ENCODE results near the gene FN3K. TPM values are rescaled to one million over a fixed set of nuclear protein-coding genes. Genes with fewer than 3 reads are reported as not detected.

The FN3K gene
- total and polyA plus RNA-seq, 2 of the 4 experiments (the other 2 are of a cell fraction), result 0.90 to 2.9 TPM

- H2BK15ac ChIP-seq (ENCODE audit: low read depth, low read length), result no peak overlapping the region
- peaks cover 17% of the 10 kb centered on the region; the same call in 1 of the 2 replicates for H3K27me3 ChIP-seq (ENCODE audit: control insufficient read depth, insufficient read depth, low read length)
- H4K8ac ChIP-seq (ENCODE audit: low read depth in 2 of 2, low read length in 2 of 2), result no peak overlapping the region
- no peaks in the 10 kb centered on the region for H3K4me1 ChIP-seq (ENCODE audit: control insufficient read depth, insufficient read depth, low read length)
- no peak overlapping the region for H3K56ac ChIP-seq (ENCODE audit: extremely low read depth, insufficient read depth, low read length)
- dilution Hi-C loops (cut with HindIII; ENCODE audit: low sequenced_read_pairs, unreplicated experiment) (no loop called here), intact Hi-C loops (cut with micrococcal nuclease) (no loop called here), in situ Hi-C loops (cut with MboI; ENCODE audit: low sequenced_read_pairs) (no loop called here)
- H2BK120ac ChIP-seq (ENCODE audit: low read depth, low read length), result no peak overlapping the region
- no peak overlapping the region for H2AK9ac ChIP-seq (replicated peaks; ENCODE audit: low read depth, low read length, poor library complexity)
- H4K20me1 ChIP-seq (ENCODE audit: insufficient read depth, low read length), result no peaks in the 10 kb centered on the region
- no peak for TF ChIP-seq MAZ (IDR thresholded peaks at IDR 0.05; ENCODE audit: borderline replicate concordance, low read depth, low read length)
- ATAC-seq (ENCODE audit: low read depth) (no peak), DNase-seq (no peak)
- H3K18ac ChIP-seq (ENCODE audit: low read depth, low read length), result no peak overlapping the region
- H3K79me1 ChIP-seq (ENCODE audit: low read depth in 1 of 2, low read length in 2 of 2), result no peaks in the 10 kb centered on the region
- no peak overlapping the region for H2BK5ac ChIP-seq (ENCODE audit: low read depth, low read length, poor library complexity, severe bottlenecking)
- no peak overlapping the region for H3K27ac ChIP-seq (ENCODE audit: insufficient read depth, low read length)
- H3K23ac ChIP-seq (ENCODE audit: low read depth, low read length), result no peak overlapping the region
- H3K14ac ChIP-seq (replicated peaks; ENCODE audit: low read depth, low read length), result no peak overlapping the region
- BruUV-seq (replicated peaks), result no TSS peak
- H2AK5ac ChIP-seq (ENCODE audit: low read depth, low read length), result no peak overlapping the region
- H3K9me3 ChIP-seq (ENCODE audit: control insufficient read depth, insufficient read depth, low read length), result no peaks in the 10 kb centered on the region
- H3K9me1 ChIP-seq (ENCODE audit: insufficient read depth, low read length), result no peaks in the 10 kb centered on the region
- no peak overlapping the region for H3K9ac ChIP-seq (ENCODE audit: low read depth, low read length)
- H3K36me3 ChIP-seq (ENCODE audit: control insufficient read depth, insufficient read depth, low read length), result no peaks in the 10 kb centered on the region
- ChIA-PET CTCF (no interaction called here), POLR2A (ENCODE audit: unreplicated experiment) (no interaction called here)
- no CpG with 5 or more reads among the region's 9 CpGs for WGBS, 2 experiments (ENCODE audit: extremely low coverage in 2 of 2, insufficient read length in 1 of 2)
- H3K4ac ChIP-seq (ENCODE audit: low read depth, low read length), result no peak overlapping the region
- H2AFZ ChIP-seq (replicated peaks; ENCODE audit: low read length, poor library complexity), result no peak overlapping the region
- no peak overlapping the region for H4K91ac ChIP-seq (ENCODE audit: insufficient read depth, low read depth, low read length)
- H3K4me3 ChIP-seq (ENCODE audit: insufficient read depth, low read depth, low read length), result no peak overlapping the region
- no peak overlapping the region for H2BK20ac ChIP-seq (ENCODE audit: low read depth, low read length)
- no peak overlapping the region for H3K4me2 ChIP-seq (ENCODE audit: low read depth, low read length)
- no peak overlapping the region for H4K5ac ChIP-seq (ENCODE audit: low read depth, low read length)
Observed at GRCh38 chr17:82709024-82709675, 26.3 kb upstream of the FN3K start.
